IPS-NIHi7 (cell line): Measurements from ENCODE around the gene CCDC15.
A peak's percentile ranks its signal among the peaks of the same experiment; 100 is the strongest.
"Not testable (repeated sequence)": the region's sequence is repeated elsewhere in the genome, so short reads cannot be mapped to it uniquely, and the experiment has no call there.

ENCODE experiments used
- DNase-seq: peaks from one replicate; pipeline ENCODE4 v3.0.0; 2012; ENCODE audit warnings: mixed read lengths; ENCODE audit errors: extremely low spot score

CCDC15 gene

GRCh38 chr11:125082040-125082439 lies 128.0 kb downstream of the CCDC15 start:
- no peak for DNase-seq

DNA sequence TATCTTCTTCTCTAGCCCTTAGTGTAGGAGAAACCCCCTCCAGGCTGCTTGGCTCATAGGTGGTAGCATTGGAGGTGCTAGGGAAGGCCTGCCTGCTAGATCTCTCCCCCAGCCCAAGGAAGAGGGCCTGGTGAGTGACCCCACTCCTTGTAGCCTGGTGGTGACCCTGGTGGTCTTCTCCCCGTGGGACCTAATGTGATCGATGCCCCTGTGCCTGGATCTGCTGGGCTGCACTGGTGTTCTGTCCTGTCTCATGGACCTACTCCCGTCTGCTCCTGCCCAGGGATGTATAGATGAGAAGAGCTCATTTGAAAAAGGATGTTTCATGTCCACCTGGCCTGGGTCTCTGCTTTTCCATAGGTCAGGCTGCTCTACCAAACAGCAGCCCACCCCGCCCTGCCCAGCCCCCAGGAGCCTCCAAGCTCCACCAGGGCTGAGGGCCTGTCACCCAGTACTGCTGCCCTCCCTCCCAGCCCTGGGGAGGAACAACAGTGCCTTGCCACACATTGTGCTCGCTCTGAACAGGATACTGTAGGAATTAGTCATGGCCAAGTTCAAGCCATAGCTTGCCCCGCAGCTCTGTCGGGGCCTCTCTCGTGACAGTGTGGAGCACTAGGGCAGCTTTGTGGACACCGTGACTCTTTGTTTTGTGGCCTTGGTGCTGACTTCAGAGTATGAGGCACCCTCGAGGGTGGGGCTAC lies 128.8 kb downstream of the CCDC15 start:
- no peak for DNase-seq

DNA sequence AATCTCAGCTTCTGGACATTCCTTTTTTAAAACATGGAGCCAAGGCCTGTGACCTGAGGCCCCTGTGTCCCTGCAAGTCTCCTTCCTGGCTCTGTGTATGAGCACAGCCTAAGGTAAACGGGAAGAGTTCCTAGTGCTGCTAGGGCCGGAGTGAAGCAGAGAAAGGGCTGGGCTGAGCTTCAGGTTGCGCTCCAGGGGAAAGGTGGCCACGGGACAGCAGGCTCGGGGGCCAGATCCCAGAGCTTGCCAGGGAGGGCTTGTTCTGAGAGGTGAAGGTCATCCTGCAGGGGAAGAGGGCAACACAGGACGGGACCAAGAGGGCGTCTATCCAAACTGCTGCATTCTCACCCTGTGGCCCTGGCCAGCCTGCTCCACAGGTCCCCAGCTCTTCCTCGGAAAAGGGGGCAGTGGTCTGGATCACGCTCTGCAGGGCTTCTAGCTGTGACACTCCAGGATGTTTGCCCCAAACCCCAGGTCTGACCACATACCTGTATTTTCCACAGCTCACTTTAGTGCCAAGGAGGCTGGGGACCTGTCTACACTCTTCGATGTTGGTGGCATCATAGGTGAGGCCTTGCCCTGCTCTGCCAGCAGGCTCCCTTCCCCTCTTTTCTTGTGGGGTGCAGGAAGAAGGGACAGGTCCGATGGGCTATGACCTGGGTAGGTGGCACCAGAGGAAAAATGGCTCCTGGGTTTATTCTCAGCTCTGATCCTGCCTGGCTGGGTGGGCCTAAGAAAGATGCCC lies 129.5 kb downstream of the CCDC15 start:
- no peak for DNase-seq

DNA sequence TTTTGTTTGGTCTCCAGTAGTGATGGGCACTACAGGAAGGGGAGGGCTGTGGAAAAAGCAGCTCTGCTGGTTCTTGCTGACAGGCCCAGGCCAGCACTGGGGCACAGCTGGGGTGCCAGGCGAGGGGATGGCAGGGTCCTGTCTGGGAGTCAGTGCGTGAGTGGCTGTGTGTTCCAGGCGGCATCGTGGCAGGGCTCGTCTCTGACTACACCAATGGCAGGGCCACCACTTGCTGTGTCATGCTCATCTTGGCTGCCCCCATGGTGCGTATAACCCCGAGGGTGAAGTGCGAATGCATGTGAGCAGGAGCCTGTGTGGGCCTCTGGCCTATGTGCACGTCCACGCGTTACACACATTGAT lies 130.0 kb downstream of the CCDC15 start:
- DNase-seq, result no peak

DNA sequence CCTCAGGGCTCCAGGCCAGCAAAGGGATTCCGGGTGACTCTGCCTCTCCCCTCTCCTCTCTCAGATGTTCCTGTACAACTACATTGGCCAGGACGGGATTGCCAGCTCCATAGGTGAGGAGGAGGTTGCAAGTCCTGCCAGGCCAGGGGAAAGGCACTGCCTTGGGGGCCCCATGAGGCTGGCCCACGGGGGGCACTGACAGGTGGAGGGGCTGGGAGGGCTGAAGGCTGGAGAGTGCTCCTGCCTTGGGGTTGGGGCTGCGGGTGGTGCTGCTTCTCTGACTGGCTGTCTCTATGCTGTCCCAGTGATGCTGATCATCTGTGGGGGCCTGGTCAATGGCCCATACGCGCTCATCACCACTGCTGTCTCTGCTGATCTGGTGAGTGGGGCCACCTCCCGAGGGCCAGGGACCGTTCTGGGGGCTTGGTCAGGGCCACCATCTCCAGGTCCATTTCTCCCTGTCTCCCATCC lies 130.8 kb downstream of the CCDC15 start:
- DNase-seq, result no peak

GRCh38 chr11:125085301-125086081 lies 131.5 kb downstream of the CCDC15 start:
- DNase-seq, result peak; percentile 64

DNA sequence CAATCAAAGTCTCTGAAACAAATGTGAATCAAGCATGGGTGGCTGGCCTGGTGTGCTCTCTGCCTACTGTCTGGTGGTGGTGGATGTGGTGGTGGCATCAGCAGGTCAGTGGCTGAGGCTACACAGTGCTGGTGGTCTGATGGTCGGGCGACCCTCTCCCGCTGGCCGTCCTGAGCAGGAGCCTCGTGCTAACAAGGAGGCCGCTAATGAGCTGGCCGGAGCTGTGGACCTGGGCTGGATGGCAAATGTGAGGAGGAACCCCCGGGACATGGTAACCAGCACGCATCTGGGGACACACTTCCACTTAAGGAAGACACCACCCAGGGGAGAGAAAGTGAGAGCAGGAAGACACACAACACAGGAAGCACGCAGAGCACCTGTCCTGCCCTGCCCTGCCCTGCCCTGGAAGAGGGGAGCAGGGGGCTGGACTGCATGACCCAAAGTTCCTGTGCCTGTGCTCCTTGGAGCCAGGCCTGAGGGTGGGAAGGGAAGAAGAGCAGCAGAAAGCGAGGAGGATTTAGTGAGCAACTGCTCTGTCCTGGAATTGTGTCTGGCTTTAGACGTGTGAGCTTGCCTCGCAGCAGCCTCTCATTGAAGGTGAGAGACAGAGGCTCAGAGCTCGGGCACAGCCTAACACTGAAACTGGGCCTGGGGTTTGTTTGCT lies 132.8 kb downstream of the CCDC15 start:
- DNase-seq, result no peak

DNA sequence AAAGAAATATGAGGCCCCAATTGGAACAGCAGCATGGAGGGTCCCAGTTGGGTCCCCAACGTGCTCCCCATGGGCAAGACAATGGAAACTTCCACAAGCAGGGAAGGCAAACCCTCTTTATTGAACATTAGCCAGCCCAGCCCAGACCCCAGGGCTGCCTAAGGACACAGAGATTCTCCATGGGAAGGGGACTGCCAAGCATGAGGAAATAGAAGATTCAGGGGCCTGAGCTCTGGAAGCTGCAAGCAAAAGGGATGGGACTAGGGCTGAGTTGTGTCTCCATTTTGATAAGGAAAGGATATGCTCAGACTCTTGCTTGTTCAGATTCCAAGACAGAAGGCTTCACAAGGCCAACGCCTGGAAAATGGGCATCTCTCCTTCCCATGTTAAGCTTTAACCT lies 134.1 kb downstream of the CCDC15 start:
- DNase-seq, result no peak

- no peak for DNase-seq
Observed at GRCh38 chr11:125088576-125089455, 134.8 kb downstream of the CCDC15 start.

GRCh38 chr11:125089481-125089880 lies 135.5 kb downstream of the CCDC15 start:
- not testable (repeated sequence) for DNase-seq

DNA sequence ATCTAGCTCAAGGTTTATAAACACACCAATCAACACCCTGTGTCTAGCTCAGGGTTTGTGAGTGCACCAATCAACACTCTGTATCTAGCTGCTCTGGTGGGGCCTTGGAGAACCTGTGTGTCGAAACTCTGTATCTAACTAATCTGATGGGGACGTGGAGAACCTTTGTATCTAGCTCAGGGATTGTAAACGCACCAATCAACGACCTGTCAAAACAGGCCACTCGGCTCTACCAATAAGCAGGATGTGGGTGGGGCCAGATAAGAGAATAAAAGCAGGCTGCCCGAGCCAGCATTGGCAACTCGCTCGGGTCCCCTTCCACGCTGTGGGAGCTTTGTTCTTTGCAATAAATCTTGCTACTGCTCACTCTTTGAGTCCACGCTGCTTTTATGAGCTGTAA lies 136.1 kb downstream of the CCDC15 start:
- DNase-seq, result not testable (repeated sequence)

GRCh38 chr11:125090816-125091215 lies 136.8 kb downstream of the CCDC15 start:
- no peak for DNase-seq
